Measurements from ENCODE around the gene SPRED2.

The SPRED2 gene

GRCh38 chr2:65465857-65466256 lies 33.5 kb upstream of the SPRED2 start:
- no peak for TF ChIP-seq TSHZ2 (CRISPR knock-in tag; IDR thresholded peaks at IDR 0.05)
- no peak for TF ChIP-seq SNAI2 (CRISPR knock-in tag; IDR thresholded peaks at IDR 0.05)
- no peak for TF ChIP-seq ARNTL (CRISPR knock-in tag; IDR thresholded peaks at IDR 0.05; ENCODE audit: borderline replicate concordance, low read depth)
- no peak for TF ChIP-seq POU6F1 (CRISPR knock-in tag; IDR thresholded peaks at IDR 0.05; ENCODE audit: borderline replicate concordance, low read depth)
- no peak for TF ChIP-seq RARB (CRISPR knock-in tag; IDR thresholded peaks at IDR 0.05)
- TF ChIP-seq ISL1 (CRISPR knock-in tag; IDR thresholded peaks at IDR 0.05) = no peak
- TF ChIP-seq ZNF565 (CRISPR knock-in tag; conservative IDR thresholded peaks at IDR 0.05; ENCODE audit: low read depth) = no peak
- no peak for TF ChIP-seq PPARA (CRISPR knock-in tag; IDR thresholded peaks at IDR 0.05; ENCODE audit: borderline replicate concordance)
- no peak for TF ChIP-seq BACH2 (CRISPR knock-in tag; IDR thresholded peaks at IDR 0.05; ENCODE audit: borderline replicate concordance)
- TF ChIP-seq PATZ1 (CRISPR knock-in tag; IDR thresholded peaks at IDR 0.05; ENCODE audit: borderline replicate concordance) = no peak
- TF ChIP-seq OSR1 (CRISPR knock-in tag; IDR thresholded peaks at IDR 0.05) = no peak
- no peak for TF ChIP-seq ZNF8 (CRISPR knock-in tag; IDR thresholded peaks at IDR 0.05)

GRCh38 chr2:65465124-65465523 lies 32.7 kb upstream of the SPRED2 start:
- ATAC-seq = peak; percentile 65
- TF ChIP-seq GLIS3 (CRISPR knock-in tag; IDR thresholded peaks at IDR 0.05) = no peak
- no peak for TF ChIP-seq ZC3H10 (CRISPR knock-in tag; IDR thresholded peaks at IDR 0.05)
- TF ChIP-seq CREB5 (CRISPR knock-in tag; IDR thresholded peaks at IDR 0.05; ENCODE audit: low read depth) = no peak
- TF ChIP-seq CSDC2 (CRISPR knock-in tag; IDR thresholded peaks at IDR 0.05) = no peak
- TF ChIP-seq TOX (CRISPR knock-in tag; IDR thresholded peaks at IDR 0.05; ENCODE audit: borderline replicate concordance) = no peak
- TF ChIP-seq ZFP3 (CRISPR knock-in tag; IDR thresholded peaks at IDR 0.05) = no peak
- TF ChIP-seq ZFP30 (CRISPR knock-in tag; IDR thresholded peaks at IDR 0.05) = no peak
- TF ChIP-seq ZNF70 (CRISPR knock-in tag; IDR thresholded peaks at IDR 0.05) = no peak
- no peak for TF ChIP-seq SNAI2 (CRISPR knock-in tag; IDR thresholded peaks at IDR 0.05)
- no peak for TF ChIP-seq RARB (CRISPR knock-in tag; IDR thresholded peaks at IDR 0.05)
- no peak for TF ChIP-seq PPARA (CRISPR knock-in tag; IDR thresholded peaks at IDR 0.05; ENCODE audit: borderline replicate concordance)
- no peak for TF ChIP-seq OSR1 (CRISPR knock-in tag; IDR thresholded peaks at IDR 0.05)
- no peak for TF ChIP-seq TSHZ2 (CRISPR knock-in tag; IDR thresholded peaks at IDR 0.05)

More at GRCh38 chr2:65465857-65466256, 33.5 kb upstream of the SPRED2 start:
- ATAC-seq = peak; percentile 50

GRCh38 chr2:65464604-65465003 lies 32.2 kb upstream of the SPRED2 start:
- TF ChIP-seq CREB5 (CRISPR knock-in tag; IDR thresholded peaks at IDR 0.05; ENCODE audit: low read depth) (no peak), POU6F1 (CRISPR knock-in tag; IDR thresholded peaks at IDR 0.05; ENCODE audit: borderline replicate concordance, low read depth) (no peak), BACH2 (CRISPR knock-in tag; IDR thresholded peaks at IDR 0.05; ENCODE audit: borderline replicate concordance) (no peak), ZFP30 (CRISPR knock-in tag; IDR thresholded peaks at IDR 0.05) (no peak), ZNF70 (CRISPR knock-in tag; IDR thresholded peaks at IDR 0.05) (no peak), ARNTL (CRISPR knock-in tag; IDR thresholded peaks at IDR 0.05; ENCODE audit: borderline replicate concordance, low read depth) (no peak), ZNF8 (CRISPR knock-in tag; IDR thresholded peaks at IDR 0.05) (peak; percentile 64), TCF4 (CRISPR knock-in tag; IDR thresholded peaks at IDR 0.05; ENCODE audit: borderline replicate concordance) (peak; percentile 62; the same call in 1 of the 2 replicates), ZNF565 (CRISPR knock-in tag; conservative IDR thresholded peaks at IDR 0.05; ENCODE audit: low read depth) (no peak)
- ATAC-seq = peak; percentile 93

Data from SK-N-SH treated with all-trans-retinoic acid at 6 μM for 48 hours (cell line).